Duodenal mucosa (tissue), 2 donors: Measurements from ENCODE around the gene KANTR.

Experiments used
- H3K27ac ChIP-seq: one replicate; pipeline ENCODE4 v1.7.0; 2013; ENCODE audit warnings: low read depth, low read length
- H3K27me3 ChIP-seq, 2 donors: one replicate each; pipeline ENCODE4 v1.7.0; 2013; ENCODE audit warnings: low read length in 2 of 2, control low read depth in 1 of 2; ENCODE audit not compliant: insufficient read depth in 2 of 2, control insufficient read depth in 1 of 2
- H3K36me3 ChIP-seq, 2 donors: one replicate each; pipeline ENCODE4 v1.7.0; 2013; ENCODE audit warnings: low read length in 2 of 2, control low read depth in 1 of 2; ENCODE audit not compliant: insufficient read depth in 2 of 2, control insufficient read depth in 1 of 2
- H3K4me1 ChIP-seq, 2 donors: one replicate each; pipeline ENCODE4 v1.7.0; 2013; ENCODE audit warnings: low read length in 2 of 2, control low read depth in 1 of 2; ENCODE audit not compliant: insufficient read depth in 2 of 2, control insufficient read depth in 1 of 2
- H3K4me3 ChIP-seq, 2 donors: one replicate each; pipeline ENCODE4 v1.7.0; 2013; ENCODE audit warnings: low read length in 2 of 2, low read depth in 1 of 2
- H3K9ac ChIP-seq, 2 donors: one replicate each; pipeline ENCODE4 v1.7.0; 2013; ENCODE audit warnings: low read length in 2 of 2, low read depth in 1 of 2
- H3K9me3 ChIP-seq, 2 donors: one replicate each; pipeline ENCODE4 v1.7.0; 2013; ENCODE audit warnings: low read length in 2 of 2, control low read depth in 1 of 2; ENCODE audit not compliant: control insufficient read depth in 1 of 2

KANTR gene

GRCh38 chrX:53089925-53090324, 4.0 kb upstream of the KANTR start:
- H3K9me3 ChIP-seq, result no peaks in the 10 kb centered on the region
- H3K36me3 ChIP-seq, result peaks cover 0 to 12% of the 10 kb centered on the region in 2 donors
- no peak overlapping the region for H3K9ac ChIP-seq
- H3K4me3 ChIP-seq, result no peak overlapping the region
- H3K4me1 ChIP-seq, result no peaks in the 10 kb centered on the region
- no peak overlapping the region for H3K27ac ChIP-seq
- H3K27me3 ChIP-seq, result no peaks in the 10 kb centered on the region

GRCh38 chrX:53091354-53091753, 2.6 kb upstream of the KANTR start:
- Histone ChIP-seq H3K4me3 (no peak overlapping the region), H3K9me3 (no peaks in the 10 kb centered on the region), H3K4me1 (no peaks in the 10 kb centered on the region), H3K27me3 (no peaks in the 10 kb centered on the region), H3K27ac (no peak overlapping the region), H3K36me3 (no peaks in the 10 kb centered on the region), H3K9ac (no peak overlapping the region)

- peak overlapping the region; percentile 57 to 66 for H3K9ac ChIP-seq
- no peaks in the 10 kb centered on the region for H3K9me3 ChIP-seq
- H3K27me3 ChIP-seq, result no peaks in the 10 kb centered on the region
- H3K4me1 ChIP-seq, result no peaks in the 10 kb centered on the region
- H3K27ac ChIP-seq, result peak overlapping the region; percentile 93
- peak overlapping the region; percentile 82 for H3K4me3 ChIP-seq
- H3K36me3 ChIP-seq, result no peaks in the 10 kb centered on the region
Measured at GRCh38 chrX:53093177-53093655, 726 bp upstream of the KANTR start.

- Histone ChIP-seq H3K36me3 (no peaks in the 10 kb centered on the region), H3K9ac (peak overlapping the region; percentile 57 to 64), H3K4me3 (peak overlapping the region; percentile 82), H3K9me3 (no peaks in the 10 kb centered on the region), H3K27me3 (no peaks in the 10 kb centered on the region), H3K4me1 (no peaks in the 10 kb centered on the region), H3K27ac (peak overlapping the region; percentile 70)
Measured at GRCh38 chrX:53094582-53094905, 602 bp downstream of the KANTR start.

- Histone ChIP-seq H3K36me3 (no peaks in the 10 kb centered on the region), H3K4me3 (no peak overlapping the region), H3K27me3 (no peaks in the 10 kb centered on the region)
Measured at GRCh38 chrX:53095796-53096195, 1.9 kb downstream of the KANTR start.

GRCh38 chrX:53114864-53115549, 21.1 kb downstream of the KANTR start:
- H3K27ac ChIP-seq, result no peak overlapping the region
- H3K27me3 ChIP-seq, result no peaks in the 10 kb centered on the region
- peaks cover 0 to 3% of the 10 kb centered on the region in 2 donors for H3K36me3 ChIP-seq
- peaks cover 0 to 4% of the 10 kb centered on the region in 2 donors for H3K4me1 ChIP-seq
- H3K4me3 ChIP-seq, result no peak overlapping the region
- H3K9ac ChIP-seq, result no peak overlapping the region
- no peaks in the 10 kb centered on the region for H3K9me3 ChIP-seq

More at GRCh38 chrX:53095796-53096195, 1.9 kb downstream of the KANTR start:
- H3K9ac ChIP-seq, result no peak overlapping the region
- no peaks in the 10 kb centered on the region for H3K4me1 ChIP-seq
- H3K27ac ChIP-seq, result no peak overlapping the region
- H3K9me3 ChIP-seq, result no peaks in the 10 kb centered on the region

- Histone ChIP-seq H3K4me3 (no peak overlapping the region), H3K27ac (no peak overlapping the region)
Measured at GRCh38 chrX:53115550-53115874, 21.6 kb downstream of the KANTR start.

GRCh38 chrX:53116101-53116500, 22.2 kb downstream of the KANTR start:
- peak overlapping the region in 1 of 2 donors; percentile 10 for H3K4me3 ChIP-seq

More at GRCh38 chrX:53115550-53115874, 21.6 kb downstream of the KANTR start:
- peaks cover 0 to 3% of the 10 kb centered on the region in 2 donors for H3K36me3 ChIP-seq
- H3K27me3 ChIP-seq, result no peaks in the 10 kb centered on the region
- H3K9me3 ChIP-seq, result no peaks in the 10 kb centered on the region
- peak overlapping the region in 1 of 2 donors; percentile 0 for H3K9ac ChIP-seq
- H3K4me1 ChIP-seq, result peaks cover 0 to 4% of the 10 kb centered on the region in 2 donors

GRCh38 chrX:53122013-53122412, 28.1 kb downstream of the KANTR start:
- Histone ChIP-seq H3K27me3 (no peaks in the 10 kb centered on the region), H3K27ac (no peak overlapping the region), H3K4me3 (no peak overlapping the region), H3K9ac (no peak overlapping the region), H3K4me1 (no peaks in the 10 kb centered on the region), H3K9me3 (no peaks in the 10 kb centered on the region), H3K36me3 (no peaks in the 10 kb centered on the region)

More at GRCh38 chrX:53116101-53116500, 22.2 kb downstream of the KANTR start:
- no peaks in the 10 kb centered on the region for H3K9me3 ChIP-seq
- peaks cover 0 to 4% of the 10 kb centered on the region in 2 donors for H3K4me1 ChIP-seq
- no peaks in the 10 kb centered on the region for H3K27me3 ChIP-seq
- peaks cover 0 to 3% of the 10 kb centered on the region in 2 donors for H3K36me3 ChIP-seq
- peak overlapping the region in 1 of 2 donors; percentile 0 for H3K9ac ChIP-seq
- no peak overlapping the region for H3K27ac ChIP-seq

GRCh38 chrX:53125506-53125905, 31.6 kb downstream of the KANTR start:
- no peak overlapping the region for H3K27ac ChIP-seq
- no peak overlapping the region for H3K4me3 ChIP-seq
- H3K9ac ChIP-seq, result no peak overlapping the region
- no peaks in the 10 kb centered on the region for H3K9me3 ChIP-seq
- no peaks in the 10 kb centered on the region for H3K27me3 ChIP-seq
- no peaks in the 10 kb centered on the region for H3K4me1 ChIP-seq
- no peaks in the 10 kb centered on the region for H3K36me3 ChIP-seq
